PC-9 (cell line): ENCODE data around the gene TUBA4B. TPM values are rescaled to one million over a fixed set of nuclear protein-coding genes. Genes with fewer than 3 reads are reported as not detected.
A peak's percentile ranks its signal among the peaks of the same experiment; 100 is the strongest.

Experiments used
- BruUV-seq: library from RNA; stranded (reverse); fragments of 400-500 nt; replicated peaks from 2 replicates; lab custom pipeline; 2021; lab: Mats Ljungman, UMichigan
- CTCF ChIA-PET: fragments of 300-600 bp; sonication (Branson Sonifier 250); formaldehyde crosslinking; loops from one replicate; lab custom pipeline; 2022; ENCODE audit warnings: antibody characterized with exemption; lab: Charles Lee
- POLR2A ChIA-PET: fragments of 300-600 bp; sonication (Branson Sonifier 250); formaldehyde crosslinking; loops from one replicate; lab custom pipeline; 2022; ENCODE audit warnings: antibody characterized with exemption; ENCODE audit not compliant: unreplicated experiment; lab: Charles Lee
- DNase-seq, 2 experiments: peaks; one replicate each; pipeline versions ENCODE4 v3.0.0 to v3.0.0-alpha.2; 2015 to 2022; ENCODE audit warnings: mixed read lengths in 1 of 2
- H2AFZ ChIP-seq: fragments of 200-600 bp; sonication (generic); 2 replicates; pipeline ENCODE4 v1.8.1; 2017; ENCODE audit warnings: antibody characterized with exemption
- H3F3A ChIP-seq: fragments of 200-600 bp; sonication (generic); 2 replicates; pipeline ENCODE4 v1.8.1; 2017; ENCODE audit warnings: antibody characterized with exemption, mild to moderate bottlenecking, low read depth; ENCODE audit not compliant: insufficient read depth
- H3K27ac ChIP-seq: fragments of 200-600 bp; sonication (generic); 2 replicates; pipeline ENCODE4 v1.6.1; 2016; ENCODE audit warnings: mixed run types
- H3K27me3 ChIP-seq: fragments of 200-600 bp; sonication (generic); 2 replicates; pipeline ENCODE4 v1.6.1; 2016; ENCODE audit warnings: low read depth, mixed run types; ENCODE audit not compliant: insufficient read depth
- H3K36me3 ChIP-seq: fragments of 200-600 bp; sonication (generic); 2 replicates; pipeline ENCODE4 v1.6.1; 2016; ENCODE audit warnings: low read depth, mixed run types
- H3K4me1 ChIP-seq: fragments of 200-600 bp; sonication (generic); replicated peaks from 2 replicates; pipeline ENCODE4 v1.6.1; 2016; ENCODE audit warnings: mixed run types; ENCODE audit not compliant: insufficient read depth
- H3K4me2 ChIP-seq: fragments of 200-600 bp; sonication (generic); 2 replicates; pipeline ENCODE4 v1.6.1; 2017; ENCODE audit warnings: mixed run types
- H3K4me3 ChIP-seq: fragments of 200-600 bp; sonication (generic); 2 replicates; pipeline ENCODE4 v1.6.1; 2016; ENCODE audit warnings: mixed run types
- H3K79me2 ChIP-seq: fragments of 200-600 bp; sonication (generic); 2 replicates; pipeline ENCODE4 v1.6.1; 2017; ENCODE audit warnings: low read depth, mixed run types
- H3K9me2 ChIP-seq: fragments of 200-600 bp; sonication (generic); 2 replicates; pipeline ENCODE4 v1.8.1; 2017; ENCODE audit warnings: mild to moderate bottlenecking; ENCODE audit not compliant: insufficient read depth
- H3K9me3 ChIP-seq: fragments of 200-600 bp; sonication (generic); 2 replicates; pipeline ENCODE4 v1.8.1; 2016; ENCODE audit warnings: low read depth; ENCODE audit not compliant: insufficient read depth
- H4K20me1 ChIP-seq: fragments of 200-600 bp; sonication (generic); 2 replicates; pipeline ENCODE4 v1.8.1; 2017; ENCODE audit not compliant: insufficient read depth
- EZH2 ChIP-seq: fragments of 200-600 bp; sonication (generic); IDR thresholded peaks from 2 replicates; pipeline ENCODE4 v1.8.0; 2017; ENCODE audit warnings: antibody characterized with exemption, low read depth
- intact Hi-C: fragments of 100-400 bp; cut with micrococcal nuclease; formaldehyde crosslinking; loops from one replicate; pipeline ENCODE4 v1.10.0; 2022; ENCODE audit not compliant: unreplicated experiment
- total RNA-seq: library from RNA; stranded (reverse); gene quantifications from 2 replicates; pipeline ENCODE4 v1.2.3, GENCODE V29; 2021
- TF ChIP-seq, protein P1 (sequence below): fragments of 200-600 bp; sonication (generic); conservative IDR thresholded peaks from 2 replicates; pipeline ENCODE4 v1.6.1; 2017; ENCODE audit warnings: mixed run types, antibody characterized with exemption, mild to moderate bottlenecking, moderate library complexity

The TUBA4B gene
- total RNA-seq, 1 experiment from 2014 or later, result not detected

- Histone ChIP-seq H3F3A (peaks cover 14% of the 10 kb centered on the region; the same call in 1 of the 2 replicates), H3K9me2 (no peaks in the 10 kb centered on the region), H4K20me1 (no peaks in the 10 kb centered on the region), H3K4me1 (peaks cover 18% of the 10 kb centered on the region), H3K79me2 (no peaks in the 10 kb centered on the region), H3K36me3 (no peaks in the 10 kb centered on the region), H3K4me2 (no peak overlapping the region), H2AFZ (no peak overlapping the region), H3K4me3 (no peak overlapping the region), H3K27ac (no peak overlapping the region), H3K9me3 (no peaks in the 10 kb centered on the region), H3K27me3 (no peaks in the 10 kb centered on the region)
- ChIA-PET CTCF (interaction anchor here (0.7 kb wide), 1 partner anchor 31 kb away, joined by 3 read pairs; no protein-coding TSS in a partner anchor), POLR2A (no interaction called here)
- no TSS peak for BruUV-seq
- DNase-seq, result no peak
- intact Hi-C loops, result no loop called here
- TF ChIP-seq, protein P1, sequence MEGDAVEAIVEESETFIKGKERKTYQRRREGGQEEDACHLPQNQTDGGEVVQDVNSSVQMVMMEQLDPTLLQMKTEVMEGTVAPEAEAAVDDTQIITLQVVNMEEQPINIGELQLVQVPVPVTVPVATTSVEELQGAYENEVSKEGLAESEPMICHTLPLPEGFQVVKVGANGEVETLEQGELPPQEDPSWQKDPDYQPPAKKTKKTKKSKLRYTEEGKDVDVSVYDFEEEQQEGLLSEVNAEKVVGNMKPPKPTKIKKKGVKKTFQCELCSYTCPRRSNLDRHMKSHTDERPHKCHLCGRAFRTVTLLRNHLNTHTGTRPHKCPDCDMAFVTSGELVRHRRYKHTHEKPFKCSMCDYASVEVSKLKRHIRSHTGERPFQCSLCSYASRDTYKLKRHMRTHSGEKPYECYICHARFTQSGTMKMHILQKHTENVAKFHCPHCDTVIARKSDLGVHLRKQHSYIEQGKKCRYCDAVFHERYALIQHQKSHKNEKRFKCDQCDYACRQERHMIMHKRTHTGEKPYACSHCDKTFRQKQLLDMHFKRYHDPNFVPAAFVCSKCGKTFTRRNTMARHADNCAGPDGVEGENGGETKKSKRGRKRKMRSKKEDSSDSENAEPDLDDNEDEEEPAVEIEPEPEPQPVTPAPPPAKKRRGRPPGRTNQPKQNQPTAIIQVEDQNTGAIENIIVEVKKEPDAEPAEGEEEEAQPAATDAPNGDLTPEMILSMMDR, result no peak
- no peak for TF ChIP-seq EZH2
Observed at GRCh38 chr2:219205165-219205538, 47.9 kb upstream of the TUBA4B start.

DNA sequence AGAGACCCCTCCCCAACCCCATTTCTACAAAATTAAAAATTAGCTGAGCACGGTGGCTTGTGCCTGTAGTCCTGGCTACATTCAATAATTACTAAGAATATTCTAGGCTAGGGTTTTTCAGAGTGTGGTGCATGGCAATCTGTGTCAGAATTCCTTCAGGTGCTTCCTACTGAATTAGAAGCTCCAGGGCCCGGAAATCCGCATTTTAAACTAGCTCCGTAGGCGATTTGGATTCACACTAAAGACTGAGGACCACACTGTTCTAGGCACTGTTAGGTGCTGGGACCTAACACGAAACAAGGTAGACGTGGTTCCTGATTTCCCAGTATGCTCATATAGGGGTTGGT is 47.1 kb upstream of the TUBA4B start:
- peaks cover 14% of the 10 kb centered on the region; the same call in 1 of the 2 replicates for H3F3A ChIP-seq
- POLR2A ChIA-PET, result interaction anchor here (0.6 to 0.7 kb wide), 5 partner anchors 13 to 437 kb away, joined by 3 to 14 read pairs (median 5); partner anchors contain the start of gene CNPPD1
- CTCF ChIA-PET, result no interaction called here
- no peaks in the 10 kb centered on the region for H3K36me3 ChIP-seq
- TF ChIP-seq, protein P1, result no peak
- TF ChIP-seq EZH2, result no peak
- H3K27me3 ChIP-seq, result no peaks in the 10 kb centered on the region
- H4K20me1 ChIP-seq, result no peaks in the 10 kb centered on the region
- peak overlapping the region; percentile 80 for H2AFZ ChIP-seq
- TSS peak; percentile 66 for BruUV-seq
- H3K9me2 ChIP-seq, result no peaks in the 10 kb centered on the region
- intact Hi-C loops, result loop anchor here (1.0 to 2.0 kb wide), 3 partner anchors 29 to 73 kb away; partner anchors contain the start of genes CNPPD1, DNAJB2 and NHEJ1
- H3K9me3 ChIP-seq, result no peaks in the 10 kb centered on the region
- DNase-seq, result no peak
- H3K4me3 ChIP-seq, result peak overlapping the region; percentile 78
- H3K27ac ChIP-seq, result peak overlapping the region; percentile 40
- peaks cover 18% of the 10 kb centered on the region for H3K4me1 ChIP-seq
- H3K79me2 ChIP-seq, result no peaks in the 10 kb centered on the region
- peak overlapping the region; percentile 100 for H3K4me2 ChIP-seq

DNA sequence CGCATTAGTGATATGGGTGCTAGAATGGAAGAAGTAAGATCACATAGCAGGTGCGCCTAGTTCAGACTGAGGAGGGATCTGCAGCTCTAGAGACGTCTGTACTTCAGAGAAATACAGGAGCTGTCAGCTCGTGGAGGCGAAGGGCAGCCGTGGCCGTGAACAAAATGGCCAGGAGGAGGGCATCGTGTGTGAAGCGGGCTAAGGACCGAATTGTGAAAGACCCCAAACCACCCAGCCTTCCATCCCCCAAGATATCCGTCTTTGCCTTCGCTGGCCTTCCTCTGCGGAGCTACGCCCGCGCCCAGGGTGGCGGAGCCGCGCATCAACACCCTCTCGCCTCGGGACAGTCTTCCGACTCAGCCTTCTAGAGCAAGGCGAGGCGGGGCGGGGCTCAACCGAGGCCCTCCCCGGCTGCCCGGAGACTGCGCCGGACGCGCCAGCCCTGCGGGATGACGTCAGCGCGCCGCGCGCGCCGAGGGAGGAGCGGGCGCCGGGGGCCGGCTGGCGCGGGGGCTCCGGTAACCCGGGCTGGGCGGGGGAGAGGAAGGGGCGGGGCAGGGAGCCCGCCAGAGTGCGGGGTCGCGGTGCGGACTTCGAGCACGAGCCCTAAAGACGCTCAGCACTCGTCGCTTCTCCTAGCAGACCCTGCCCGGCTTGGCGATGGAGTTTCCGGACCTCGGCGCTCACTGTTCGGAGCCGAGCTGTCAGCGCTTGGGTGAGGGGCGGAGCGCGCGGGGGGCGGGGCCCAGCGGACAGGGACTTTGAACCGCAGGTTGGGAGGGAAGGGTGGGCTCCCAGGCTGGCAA is 46.5 kb upstream of the TUBA4B start, which contains the start of gene ZFAND2B:
TSS of gene ZFAND2B (plus strand) at position 455 of the 806 bp plus-strand sequence. CDS start at position 661, 206 bp downstream.
- intact Hi-C loops, result loop anchor here (1.0 to 2.0 kb wide), 3 partner anchors 30 to 72 kb away; partner anchors contain the start of genes CNPPD1, DNAJB2 and NHEJ1
- Histone ChIP-seq H3K27ac (peak within 1 kb of the TSS; percentile 40), H3K36me3 (no peaks in the 10 kb centered on the region), H3K4me1 (peaks cover 18% of the 10 kb centered on the region), H3K9me3 (no peaks in the 10 kb centered on the region), H3K9me2 (no peaks in the 10 kb centered on the region), H3K79me2 (no peaks in the 10 kb centered on the region), H3K27me3 (no peaks in the 10 kb centered on the region), H3K4me2 (peak within 1 kb of the TSS; percentile 100), H4K20me1 (no peaks in the 10 kb centered on the region), H2AFZ (peak within 1 kb of the TSS; percentile 80), H3K4me3 (peak within 1 kb of the TSS; percentile 78), H3F3A (peaks cover 14% of the 10 kb centered on the region; the same call in 1 of the 2 replicates)
- CTCF ChIA-PET, result interaction anchor here (0.6 to 0.7 kb wide), 2 partner anchors 10 to 131 kb away, joined by 3 to 9 read pairs; no protein-coding TSS in a partner anchor
- peak; percentile 76 to 96 for DNase-seq
- no TSS peak for BruUV-seq
- TF ChIP-seq EZH2, result no peak
- TF ChIP-seq, protein P1, result no peak
- POLR2A ChIA-PET, result interaction anchor here (0.5 to 0.8 kb wide), 8 partner anchors 11 to 437 kb away, joined by 3 to 14 read pairs (median 4); partner anchors contain the start of genes ATG9A and CNPPD1
